Retina (tissue), 1 donor: Measurements from ENCODE around the gene ZMIZ1.

ENCODE experiments used
- DNase-seq: peaks from one replicate; pipeline ENCODE4 v3.0.0-alpha.2; 2016

ZMIZ1 gene

DNA sequence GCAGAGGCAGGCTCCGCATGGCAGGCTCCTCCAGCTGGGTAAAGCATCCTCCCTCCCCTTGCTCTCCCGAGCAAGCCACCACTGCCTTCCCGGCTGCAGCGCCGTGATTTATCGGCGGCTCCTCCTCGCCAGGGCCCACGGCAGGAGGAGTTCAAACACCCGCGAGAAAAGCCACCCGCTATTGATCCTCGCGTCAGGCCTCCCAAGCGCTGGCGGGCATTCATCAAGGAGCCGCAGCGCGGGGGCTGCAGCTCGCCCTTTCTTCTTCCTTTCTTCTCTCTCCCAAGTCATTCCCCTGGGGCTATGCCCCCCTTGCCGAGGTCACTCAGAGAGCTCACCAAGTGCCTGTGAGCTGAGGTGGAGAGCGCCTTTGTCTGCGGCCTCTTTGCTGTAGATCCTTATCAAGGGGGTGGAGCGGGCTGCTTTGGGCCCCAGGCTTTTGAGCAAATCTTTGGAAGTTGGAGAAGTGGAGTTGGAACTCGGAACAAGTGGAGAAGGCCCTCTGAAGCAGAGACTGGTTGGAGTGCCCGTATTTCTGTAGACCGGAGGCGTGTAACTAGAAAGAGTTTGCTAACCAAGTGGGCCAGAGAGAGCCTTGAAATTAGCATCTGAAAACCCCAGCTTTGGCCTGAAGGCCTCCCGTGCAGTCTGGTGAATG lies 171.3 kb downstream of the ZMIZ1 start:
- peak; percentile 89 for DNase-seq

DNA sequence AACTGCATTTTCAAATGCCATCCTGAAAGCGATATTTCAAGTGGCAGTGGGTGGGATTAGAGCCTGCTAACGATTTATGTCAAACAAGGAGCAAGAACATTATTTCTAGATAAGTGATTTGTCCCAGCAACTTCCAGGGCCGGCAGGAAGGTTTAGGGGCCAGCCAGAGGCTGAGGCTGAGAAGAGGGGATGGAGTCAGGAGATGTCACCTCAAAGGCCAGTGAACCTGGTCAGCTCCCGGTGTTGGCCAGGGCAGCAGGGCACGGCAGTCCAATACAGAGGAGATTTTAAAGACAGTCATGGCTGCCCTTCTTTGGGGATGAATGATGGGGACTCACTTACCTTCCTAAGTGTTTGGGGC lies 172.8 kb downstream of the ZMIZ1 start:
- peak; percentile 41 for DNase-seq

DNA sequence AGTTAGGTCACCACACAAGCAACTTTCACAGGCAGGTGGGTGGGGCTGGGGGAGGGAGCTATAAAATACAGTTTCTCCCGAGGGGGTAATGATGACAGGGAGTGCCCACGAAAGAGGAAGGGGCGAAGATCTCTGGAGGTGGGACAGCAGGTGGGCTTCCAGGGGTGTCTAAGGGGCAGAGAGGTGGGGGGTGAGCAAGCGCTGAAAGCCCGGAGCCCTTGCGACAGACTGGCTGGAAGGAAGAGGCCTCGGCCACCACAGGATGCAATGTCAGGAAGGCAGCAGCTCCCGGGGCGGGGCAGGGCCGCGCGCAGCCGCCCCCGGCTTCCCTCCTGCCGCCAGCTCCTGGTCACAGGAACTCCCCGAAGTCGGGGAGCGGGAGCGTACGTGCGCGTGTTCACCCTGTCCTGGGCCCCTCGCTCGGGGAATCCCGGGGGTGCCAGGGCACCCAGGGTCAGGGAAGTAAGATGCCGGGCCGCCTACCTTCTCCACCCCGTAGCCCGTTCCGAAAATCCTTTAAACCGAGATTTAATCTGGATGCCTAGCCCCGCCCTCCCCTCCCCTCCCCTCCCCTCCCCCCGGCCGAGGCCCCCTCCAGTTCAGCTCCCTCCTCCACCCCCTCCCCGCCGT lies 173.3 kb downstream of the ZMIZ1 start:
- peak; percentile 70 for DNase-seq

DNA sequence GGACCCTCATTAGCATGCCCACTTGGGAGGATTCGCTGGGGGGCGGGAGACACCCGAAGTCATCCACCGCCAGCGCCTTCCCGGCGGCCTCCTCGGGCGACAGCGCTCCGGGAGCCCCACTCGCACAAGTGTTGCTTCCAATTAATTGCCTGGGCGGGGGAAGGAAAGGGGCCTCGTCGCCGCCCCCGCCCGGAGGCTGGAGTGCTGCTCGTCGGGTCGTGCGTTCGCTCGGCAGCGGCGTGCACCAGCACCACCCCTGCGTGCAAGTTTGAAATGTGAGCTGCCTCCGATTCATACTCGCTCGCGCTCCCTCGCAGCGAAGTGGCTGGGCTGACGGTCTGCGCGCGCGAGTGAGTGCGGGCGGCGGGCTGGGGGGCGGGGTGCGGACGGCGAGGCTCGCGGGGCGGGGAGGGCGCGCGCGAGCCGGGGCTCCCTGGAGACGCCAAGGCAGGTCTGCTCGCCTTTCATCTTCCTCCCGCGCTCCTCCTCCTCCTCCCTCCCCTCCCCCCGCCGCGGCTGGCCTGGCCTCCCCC lies 173.9 kb downstream of the ZMIZ1 start:
- peak; percentile 86 for DNase-seq

DNA sequence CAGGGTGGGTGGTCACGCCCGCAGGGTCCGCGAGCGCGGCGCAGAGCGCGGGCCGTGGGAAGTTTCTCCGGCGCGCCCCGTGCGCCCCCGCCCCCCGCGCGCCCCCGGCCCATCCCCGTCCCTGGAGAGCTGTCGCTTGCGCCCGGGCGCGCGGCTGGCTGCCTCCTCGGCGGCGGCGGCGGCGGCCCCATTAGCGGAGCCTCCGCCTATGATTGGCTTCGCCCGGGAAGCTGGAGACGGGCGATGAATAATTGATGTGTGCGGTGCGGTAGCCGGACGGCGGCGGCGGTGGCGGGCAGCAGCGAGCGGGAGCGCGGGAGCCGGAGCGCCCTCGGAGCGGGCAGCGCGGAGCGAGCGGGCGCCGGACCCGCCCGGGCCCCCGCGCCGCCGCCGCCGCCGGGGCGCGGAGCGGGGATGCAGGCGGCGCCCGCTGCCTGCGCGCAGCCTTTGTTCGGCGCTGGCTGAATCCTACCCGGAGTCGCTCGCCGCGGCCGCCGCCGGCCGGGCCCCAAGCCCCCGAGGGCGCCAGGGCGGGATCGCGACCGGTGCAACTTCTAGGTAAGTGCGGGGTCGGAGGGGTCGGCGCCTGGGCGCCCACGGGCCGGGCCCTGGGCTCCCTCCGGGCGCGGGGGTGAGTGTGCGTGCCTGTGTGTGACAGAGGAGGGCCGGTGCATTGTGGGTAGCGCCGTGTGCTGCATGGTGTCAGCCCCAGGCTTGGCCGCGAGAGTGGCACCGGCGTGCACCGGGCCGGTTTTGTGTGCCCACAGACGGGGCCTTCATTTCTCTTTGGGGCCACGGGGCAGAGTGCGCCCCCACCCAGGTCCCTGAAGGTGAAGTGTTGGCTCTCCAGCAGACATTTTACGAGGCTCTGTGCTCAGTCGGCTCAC lies 174.7 kb downstream of the ZMIZ1 start:
- DNase-seq = peak; percentile 77

DNA sequence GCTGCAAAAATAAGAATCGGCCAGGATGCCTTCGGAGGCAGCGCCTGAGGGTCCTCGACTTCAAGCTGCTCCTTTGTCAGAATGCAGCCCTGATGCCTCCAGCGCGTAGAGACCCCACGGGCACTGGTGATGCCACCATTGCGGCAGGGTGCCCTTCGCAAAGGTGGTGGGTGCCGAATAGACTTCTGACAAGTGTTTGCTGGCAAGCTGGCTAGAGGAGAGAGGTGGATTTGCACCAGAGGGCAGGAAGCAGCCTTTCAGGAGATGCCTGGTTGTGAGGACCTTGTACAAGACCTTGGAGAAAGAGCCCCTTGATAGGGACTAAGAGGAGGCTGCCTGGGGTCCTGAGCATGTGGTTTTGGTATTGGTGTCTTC lies 175.3 kb downstream of the ZMIZ1 start:
- no peak for DNase-seq

DNA sequence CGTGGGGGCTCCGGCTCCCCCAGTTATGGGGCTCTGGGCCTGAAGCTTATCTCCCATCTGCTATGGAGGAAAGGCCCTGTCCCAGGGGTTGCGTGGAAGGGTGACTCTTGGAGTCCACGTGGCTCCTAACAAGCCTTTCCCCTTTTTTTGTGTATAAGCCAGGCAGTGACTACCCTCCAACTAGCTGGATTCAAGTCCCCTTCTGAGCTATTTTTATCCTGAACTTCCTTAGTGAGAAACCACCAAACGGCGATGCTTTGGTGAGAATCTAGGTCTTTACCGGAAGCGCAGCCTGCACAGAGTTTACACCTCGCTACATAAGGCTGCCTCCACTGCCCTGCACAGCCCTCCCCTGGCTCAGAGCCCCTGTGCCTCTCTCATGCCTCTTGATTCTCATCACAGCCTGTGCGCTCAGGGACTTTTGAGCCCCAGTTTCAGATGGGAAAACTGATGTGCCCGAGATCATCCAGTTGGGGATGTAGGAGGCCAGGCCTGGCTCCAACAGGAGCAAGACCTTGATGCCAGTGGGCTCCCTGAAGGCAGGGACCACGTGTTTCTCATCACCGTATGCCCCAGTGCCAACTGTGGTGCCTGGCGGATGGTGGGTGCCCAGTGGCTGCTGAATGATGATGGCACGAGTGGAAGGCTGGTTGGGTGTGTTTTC lies 176.2 kb downstream of the ZMIZ1 start:
- peak; percentile 7 for DNase-seq

DNA sequence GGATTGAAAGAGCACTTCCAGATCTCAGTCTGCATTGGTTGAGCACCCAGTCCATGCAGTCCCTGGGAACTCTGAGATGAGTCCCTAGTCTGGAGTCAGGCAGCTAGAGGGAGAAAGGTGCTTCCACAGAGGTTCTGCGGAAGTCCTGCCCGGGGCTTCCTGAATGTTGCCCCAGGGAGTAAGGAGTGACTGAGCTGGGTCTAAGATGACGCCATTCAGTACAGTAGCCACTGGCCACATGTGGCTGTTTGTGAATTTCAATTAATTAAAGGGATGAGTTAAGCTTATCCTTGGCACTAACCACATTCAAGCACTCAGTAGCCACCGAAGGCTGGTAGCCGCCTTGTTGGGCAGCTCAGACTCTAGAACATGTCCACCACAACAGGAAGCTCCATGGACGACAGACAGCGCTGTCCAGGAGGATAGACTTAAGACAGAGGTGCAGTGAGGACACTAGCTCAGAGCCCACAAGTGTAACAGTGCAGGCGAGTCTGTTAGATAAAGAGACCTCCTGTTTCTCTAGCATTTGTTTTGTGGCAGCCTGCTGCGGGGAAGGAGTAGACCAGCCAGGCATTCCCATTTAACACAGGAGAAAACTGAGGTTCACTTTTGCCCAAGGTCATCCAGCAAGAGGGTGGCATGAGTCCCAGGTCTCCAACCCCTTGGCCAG lies 176.9 kb downstream of the ZMIZ1 start:
- peak; percentile 8 for DNase-seq

DNA sequence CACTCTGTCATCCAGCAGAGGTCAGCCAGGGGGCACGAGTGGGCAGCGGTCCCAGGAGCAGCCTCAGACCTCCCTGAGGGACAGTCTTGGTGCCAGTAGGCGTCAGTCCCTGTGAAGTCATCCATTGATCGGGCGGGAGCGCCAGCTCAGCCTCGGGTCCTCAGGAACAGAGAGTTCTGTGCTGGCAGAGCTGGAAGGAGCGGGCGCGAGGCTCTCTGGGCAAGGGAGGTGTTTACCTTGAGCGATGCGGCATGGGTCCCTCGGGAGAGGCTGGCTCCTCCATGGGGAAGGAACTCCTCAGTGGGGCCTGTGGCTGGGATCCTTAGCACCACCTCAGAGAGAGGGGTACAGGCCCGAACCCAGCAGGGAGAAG lies 177.4 kb downstream of the ZMIZ1 start:
- DNase-seq = peak; percentile 12

DNA sequence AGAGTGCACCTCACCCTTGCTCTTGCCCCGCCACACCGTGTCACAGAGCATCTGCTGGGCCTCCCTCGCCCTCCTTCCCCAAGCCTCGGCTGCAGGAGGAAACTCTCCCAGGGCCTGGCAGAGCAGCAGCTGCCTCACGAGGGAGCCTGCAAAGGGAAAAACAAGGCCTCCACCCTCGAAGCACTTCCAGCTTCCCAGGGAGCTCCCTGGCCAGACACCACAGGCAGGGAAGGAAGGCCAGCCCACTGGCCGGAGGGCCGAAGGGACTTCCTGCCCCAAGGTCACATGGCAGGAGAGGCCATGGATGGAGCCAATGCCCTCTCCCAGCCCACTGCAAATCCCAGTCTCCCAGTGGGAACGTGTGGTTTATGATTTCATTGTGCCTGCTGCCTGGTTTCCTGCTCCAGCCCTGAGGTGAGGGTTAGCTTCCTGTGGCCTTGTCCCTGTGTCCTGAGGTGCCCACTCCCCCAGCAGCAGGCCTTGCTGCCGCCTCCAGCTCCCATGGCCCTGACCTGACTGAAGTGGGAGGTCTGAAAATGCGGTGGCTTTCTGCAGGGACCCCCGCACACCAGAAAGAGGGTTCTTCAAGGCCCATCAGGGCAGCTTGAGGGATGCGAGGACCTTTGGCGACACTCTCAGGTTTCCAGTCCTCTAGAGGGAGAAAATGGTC lies 178.0 kb downstream of the ZMIZ1 start:
- peak; percentile 26 for DNase-seq

DNA sequence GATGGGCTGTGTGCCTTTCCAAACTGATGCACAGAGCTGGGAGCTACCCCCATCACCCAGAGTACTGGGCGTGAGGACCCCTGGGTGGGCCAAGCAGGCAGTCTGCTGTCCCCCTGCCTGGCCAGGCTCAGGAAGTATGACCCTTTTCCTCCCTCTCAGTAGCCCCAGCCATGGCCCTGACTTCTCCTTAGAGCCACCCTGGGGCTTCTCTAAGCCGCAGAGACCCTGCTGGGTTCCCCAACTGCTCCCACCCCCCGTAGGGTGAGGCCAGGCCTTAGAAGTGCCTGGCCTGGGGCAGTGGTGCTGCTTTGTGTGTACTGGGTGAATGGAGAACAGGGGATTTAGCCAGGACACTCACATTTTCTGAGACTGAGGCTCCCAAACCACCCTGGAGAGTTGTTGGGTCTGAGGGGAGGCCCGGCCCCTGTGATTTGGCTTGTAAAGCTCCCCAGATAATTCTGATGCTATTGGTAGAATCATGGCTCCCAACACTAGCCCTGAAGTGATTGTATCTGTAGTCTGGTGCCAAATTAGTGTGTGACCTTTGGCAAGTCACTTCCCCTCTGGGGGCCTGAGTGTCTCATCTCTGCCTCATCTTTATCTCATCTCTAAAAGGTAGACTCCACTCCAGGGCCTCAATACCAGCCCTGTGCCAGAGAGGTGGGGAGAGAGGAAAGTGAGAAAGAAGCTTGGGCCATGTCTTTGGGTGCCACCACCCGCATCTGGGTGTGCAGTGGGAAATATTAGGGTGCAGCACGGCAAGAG lies 178.8 kb downstream of the ZMIZ1 start:
- DNase-seq = peak; percentile 2

DNA sequence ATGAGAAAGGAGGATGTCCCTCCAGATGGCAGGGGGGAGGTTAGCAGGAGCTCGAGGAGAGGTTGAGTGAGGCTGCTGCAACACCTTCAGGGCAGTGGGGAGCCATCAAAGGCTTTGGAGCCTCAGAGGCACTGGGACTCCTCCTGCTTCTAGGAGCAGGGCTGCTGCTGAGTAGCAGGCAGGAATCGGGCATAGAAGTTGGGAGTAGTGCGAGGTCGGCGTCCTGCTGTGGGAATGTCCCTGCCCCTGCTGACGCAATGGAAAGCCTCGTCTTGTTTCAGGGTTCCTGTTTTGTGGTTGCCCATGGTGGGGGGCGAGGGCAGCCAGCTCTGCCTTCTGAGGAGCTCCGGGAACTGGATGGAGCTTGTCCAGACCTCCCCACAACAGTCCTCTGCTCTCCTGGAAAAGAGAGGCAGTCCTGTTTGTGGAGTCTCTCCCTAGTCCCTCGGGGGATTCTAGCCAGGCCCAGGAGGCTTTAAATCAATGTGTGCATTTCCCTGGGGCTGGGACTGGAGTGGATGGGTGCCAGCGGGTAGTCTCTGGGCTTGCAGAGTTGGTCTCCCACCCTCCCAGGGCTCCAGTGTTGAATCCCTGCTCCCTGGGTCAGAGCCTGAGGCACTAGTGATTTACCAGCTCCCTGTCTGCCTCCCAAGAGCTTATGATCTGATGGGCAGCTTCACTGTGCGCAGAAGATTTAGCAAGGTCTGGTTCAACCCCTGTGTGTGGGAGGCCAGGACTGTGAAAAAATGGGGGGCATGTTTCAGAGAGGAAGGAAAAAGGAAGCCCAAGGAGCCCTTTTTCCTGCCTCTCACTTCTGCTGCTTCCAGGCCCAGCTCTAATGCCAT lies 179.8 kb downstream of the ZMIZ1 start:
- peak; percentile 11 for DNase-seq

DNA sequence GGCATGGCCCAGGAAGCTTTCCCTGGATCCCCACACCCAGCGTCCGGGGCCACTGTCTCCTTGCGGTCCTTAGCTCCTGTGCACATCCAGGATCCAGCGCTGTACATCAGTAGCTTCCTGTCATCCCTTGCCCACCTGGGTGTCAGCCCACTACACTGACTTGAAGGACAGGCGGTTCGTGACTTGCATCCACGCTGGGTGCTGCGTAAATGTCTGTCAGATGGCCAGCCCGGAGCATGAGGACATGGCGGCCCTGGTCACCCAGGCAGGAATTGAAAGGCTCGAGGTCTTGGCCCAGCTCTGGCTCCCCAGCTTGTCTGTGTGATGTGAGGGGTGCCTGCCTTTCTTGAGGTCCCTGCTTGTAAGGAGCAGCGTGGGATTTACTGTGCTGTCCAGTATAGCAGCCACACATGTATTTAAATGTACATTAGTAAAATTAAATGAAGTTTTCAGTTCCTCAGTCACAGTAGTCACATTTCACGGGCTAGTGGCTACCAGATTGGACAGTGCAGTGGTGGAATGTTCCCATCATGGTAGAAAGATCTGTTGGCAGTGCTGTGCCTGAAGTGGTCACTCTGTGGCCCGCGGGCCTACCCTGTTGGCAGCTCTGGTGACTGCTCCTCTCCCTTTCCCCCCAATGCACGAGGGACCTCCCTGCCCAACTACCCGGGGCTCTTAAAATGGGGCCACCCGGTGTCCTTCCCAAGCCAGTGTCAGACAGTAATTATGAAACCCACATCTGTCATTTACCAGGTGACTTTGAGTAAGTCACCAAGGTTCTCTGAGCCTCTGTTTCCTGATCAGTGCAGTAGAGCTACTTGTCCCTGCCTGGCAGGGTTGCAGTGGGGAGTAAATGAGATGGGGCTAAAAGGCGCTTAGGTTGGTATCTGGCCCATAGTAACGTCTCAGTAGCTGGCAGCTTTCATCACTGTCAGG lies 180.7 kb downstream of the ZMIZ1 start:
- DNase-seq = peak; percentile 5

DNA sequence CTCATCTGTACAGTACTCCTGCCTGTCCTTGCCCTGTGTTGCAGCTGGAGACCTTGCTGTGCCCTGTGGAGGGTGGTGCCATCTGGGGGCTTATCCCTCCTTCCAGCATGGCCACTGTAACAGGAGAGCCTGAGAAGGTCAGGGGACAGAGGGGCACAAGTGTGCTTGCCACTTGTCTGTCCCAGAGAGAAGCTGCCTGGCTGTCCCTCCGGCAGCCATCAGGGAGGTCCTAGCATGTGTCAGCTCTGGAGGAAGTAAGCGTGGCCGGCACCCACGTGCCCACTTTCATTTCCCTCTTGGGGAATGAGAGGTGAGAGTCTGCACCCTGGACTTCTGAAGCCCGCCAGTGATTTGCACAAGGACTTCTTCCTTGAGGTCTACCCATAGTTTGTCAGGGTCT lies 181.5 kb downstream of the ZMIZ1 start:
- DNase-seq = no peak

DNA sequence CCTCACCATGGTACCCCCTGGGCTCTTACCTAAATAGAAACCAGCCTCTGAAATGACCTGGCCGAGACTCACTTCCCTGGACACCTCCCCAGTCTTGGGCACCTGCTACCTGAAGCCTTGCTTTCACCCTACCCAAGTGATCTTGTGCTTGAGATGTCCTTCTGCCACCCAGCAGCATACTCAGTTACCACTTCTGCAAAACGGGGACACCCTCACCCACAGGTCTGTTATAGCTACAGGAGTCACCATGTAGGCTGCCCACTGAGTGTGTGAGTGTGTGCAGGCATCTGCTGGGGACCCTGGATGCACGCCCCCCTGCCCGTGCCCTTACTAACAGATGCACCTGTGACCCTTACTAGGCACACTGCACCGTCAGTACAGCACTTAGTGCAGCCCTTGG lies 183.7 kb downstream of the ZMIZ1 start:
- no peak for DNase-seq

DNA sequence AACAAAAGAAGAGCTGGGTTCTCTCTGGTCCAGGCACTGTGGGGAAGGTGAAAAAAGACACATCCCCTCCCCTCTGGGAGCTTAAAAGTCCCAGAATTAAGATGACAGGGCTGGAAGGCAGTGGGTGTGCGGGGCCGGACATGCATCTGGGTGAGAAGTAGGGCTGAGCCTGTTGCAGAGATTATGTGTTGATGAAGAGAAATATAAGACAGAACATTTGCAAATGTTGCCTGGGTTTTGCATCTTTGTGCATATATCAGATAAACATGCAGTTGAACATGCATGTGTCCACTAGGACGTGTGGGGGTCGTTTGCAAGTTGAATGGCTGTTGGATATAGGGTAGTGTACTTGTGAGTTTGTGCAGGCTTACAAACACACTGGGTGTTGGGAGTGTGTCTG lies 184.2 kb downstream of the ZMIZ1 start:
- DNase-seq = no peak

DNA sequence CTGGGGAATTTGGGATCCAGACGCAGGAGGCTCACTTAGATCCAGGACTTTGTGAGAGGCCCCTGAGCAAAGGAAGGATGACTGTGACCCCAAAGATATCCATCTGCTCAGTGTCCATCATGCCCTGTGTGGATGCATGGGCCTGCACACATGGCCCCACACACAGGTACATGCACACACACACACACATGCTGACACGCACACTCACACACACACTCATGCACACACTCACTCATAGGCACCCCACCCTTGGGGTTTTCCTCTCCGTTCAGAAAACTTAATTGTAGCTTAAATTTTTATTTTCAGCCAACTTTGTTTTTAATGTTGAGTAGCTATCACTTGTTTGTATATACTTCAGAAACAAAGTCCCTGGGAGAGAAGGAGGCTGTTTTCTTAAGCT lies 184.9 kb downstream of the ZMIZ1 start:
- DNase-seq = no peak

DNA sequence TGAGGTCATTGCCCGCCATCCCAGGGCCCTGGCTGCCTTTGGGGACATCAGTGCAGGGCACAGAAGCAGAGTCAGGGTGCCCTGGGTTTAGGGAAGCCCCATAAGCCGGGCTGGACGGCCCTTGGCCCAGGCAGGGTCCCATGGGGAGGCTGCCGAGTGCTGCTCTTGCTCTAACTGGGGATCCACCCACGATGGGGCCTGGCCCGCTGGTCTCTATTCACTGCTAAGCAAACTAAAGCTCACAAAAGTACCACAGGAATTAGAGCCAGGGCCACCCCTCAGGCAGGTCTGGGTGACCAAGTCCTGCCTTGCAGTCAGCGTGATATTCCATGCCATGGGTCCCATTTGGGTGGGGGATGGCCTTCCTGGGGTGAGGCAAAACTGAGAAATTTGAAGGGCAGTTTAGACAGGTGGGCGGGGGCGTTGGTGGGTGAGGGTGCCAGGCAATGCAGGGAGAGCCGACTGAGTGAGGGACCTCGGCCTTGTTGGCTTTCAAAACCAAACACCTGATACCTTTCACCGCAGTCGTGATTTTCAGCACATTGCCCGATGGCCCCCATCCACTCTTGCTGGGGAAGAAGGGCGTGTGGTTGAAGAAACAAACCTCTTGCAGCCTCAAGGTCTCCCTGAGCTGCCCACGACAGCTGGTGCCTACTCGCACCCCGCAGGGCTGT lies 185.7 kb downstream of the ZMIZ1 start:
- no peak for DNase-seq
